Measurements from ENCODE around the gene NEU4.
"Not testable (repeated sequence)": the region's sequence is repeated elsewhere in the genome, so short reads cannot be mapped to it uniquely, and the experiment has no call there.

The NEU4 gene

GRCh38 chr2:241814393-241814642 lies 5.3 kb downstream of the NEU4 start:
- no peak for DNase-seq

GRCh38 chr2:241814643-241815476 lies 5.9 kb downstream of the NEU4 start:
- no peak for DNase-seq

GRCh38 chr2:241815477-241816430 lies 6.8 kb downstream of the NEU4 start:
- no peak for DNase-seq

GRCh38 chr2:241816431-241817121 lies 7.6 kb downstream of the NEU4 start:
- no peak for DNase-seq

- no peak for DNase-seq
These were observed 8.3 kb downstream of the NEU4 start for GRCh38 chr2:241817126-241817820.

- DNase-seq: not testable (repeated sequence)
These were observed 8.8 kb downstream of the NEU4 start for GRCh38 chr2:241817821-241818215.

- DNase-seq: no peak
These were observed 9.4 kb downstream of the NEU4 start for GRCh38 chr2:241818229-241818942.

- DNase-seq: no peak
These were observed 9.9 kb downstream of the NEU4 start for GRCh38 chr2:241818943-241819270.

GRCh38 chr2:241819947-241820624 lies 11.1 kb downstream of the NEU4 start:
- DNase-seq: not testable (repeated sequence)

- no peak for DNase-seq
These were observed 11.8 kb downstream of the NEU4 start for GRCh38 chr2:241820625-241821384.

GRCh38 chr2:241821460-241822263 lies 12.7 kb downstream of the NEU4 start:
- no peak for DNase-seq

- no peak for DNase-seq
These were observed 13.3 kb downstream of the NEU4 start for GRCh38 chr2:241822264-241822623.

- not testable (repeated sequence) for DNase-seq
These were observed 14.8 kb downstream of the NEU4 start for GRCh38 chr2:241823531-241824437.

GRCh38 chr2:241827394-241827793 lies 18.4 kb downstream of the NEU4 start:
- no peak for DNase-seq

- DNase-seq: no peak
These were observed 24.2 kb downstream of the NEU4 start for GRCh38 chr2:241833101-241833663.

GRCh38 chr2:241833756-241834526 lies 24.9 kb downstream of the NEU4 start:
- DNase-seq: not testable (repeated sequence)

GRCh38 chr2:241834527-241835210 lies 25.7 kb downstream of the NEU4 start:
- DNase-seq: no peak
